Mucosa of descending colon (tissue), 3 donors: ENCODE data around the gene NHLH2. TPM values are rescaled to one million over a fixed set of nuclear protein-coding genes. Genes with fewer than 3 reads are reported as not detected.

Experiments
- ATAC-seq: fragments of 200-7000 bp; cut with Tn5 transposase; one replicate; pipeline ENCODE4 v1.9.1; 2020; ENCODE audit warnings: mild to moderate bottlenecking, moderate library complexity
- DNase-seq, 3 donors: peaks; one replicate each; pipeline ENCODE4 v3.0.0-alpha.2; 2020
- H3K36me3 ChIP-seq: fragments of 200-600 bp; one replicate; pipeline ENCODE4 v1.8.0; 2021; ENCODE audit warnings: low read depth, mild to moderate bottlenecking
- H3K4me1 ChIP-seq: fragments of 200-600 bp; one replicate; pipeline ENCODE4 v1.8.0; 2021; ENCODE audit warnings: low read depth, mild to moderate bottlenecking
- H3K4me3 ChIP-seq: fragments of 200-600 bp; one replicate; pipeline ENCODE4 v1.8.0; 2021; ENCODE audit warnings: mild to moderate bottlenecking
- H3K9me3 ChIP-seq: fragments of 200-600 bp; one replicate; pipeline ENCODE4 v1.8.0; 2021; ENCODE audit warnings: mild to moderate bottlenecking
- intact Hi-C, 2 donors: fragments of 100-400 bp; cut with DNase I in 1 of 2; cut with micrococcal nuclease in 1 of 2; formaldehyde crosslinking; loops; one replicate each; pipeline versions ENCODE4 v1.11.0 to v1.11.1; 2022; cut with DNase I, micrococcal nuclease
- total RNA-seq, 3 donors: library from RNA; stranded (reverse); fragmentation: NEBNext Ultra II Directional in 2 of 3; extraction: Animal tissue kit (Norgen Biotek cat#: 25700) in 2 of 3; gene quantifications; one replicate each; pipeline versions ENCODE4 v1.2.1 to v1.2.4, GENCODE V29; 2021 to 2023
- TF ChIP-seq, protein P1 (sequence below): fragments of 200-600 bp; IDR thresholded peaks from one replicate; pipeline ENCODE4 v1.8.0; 2022; ENCODE audit warnings: antibody characterized with exemption, mild to moderate bottlenecking
- donor health status: DM: no; HTN: no; CAD: no; lungs with moderate emphysema.
- donor health status: DM: no; HTN: no; CAD: no.
- donor health status: DM: no; HTN: yes; CAD: no.

The NHLH2 gene
- total RNA-seq, 3 donors from 2014 or later = not detected

- TF ChIP-seq, protein P1, sequence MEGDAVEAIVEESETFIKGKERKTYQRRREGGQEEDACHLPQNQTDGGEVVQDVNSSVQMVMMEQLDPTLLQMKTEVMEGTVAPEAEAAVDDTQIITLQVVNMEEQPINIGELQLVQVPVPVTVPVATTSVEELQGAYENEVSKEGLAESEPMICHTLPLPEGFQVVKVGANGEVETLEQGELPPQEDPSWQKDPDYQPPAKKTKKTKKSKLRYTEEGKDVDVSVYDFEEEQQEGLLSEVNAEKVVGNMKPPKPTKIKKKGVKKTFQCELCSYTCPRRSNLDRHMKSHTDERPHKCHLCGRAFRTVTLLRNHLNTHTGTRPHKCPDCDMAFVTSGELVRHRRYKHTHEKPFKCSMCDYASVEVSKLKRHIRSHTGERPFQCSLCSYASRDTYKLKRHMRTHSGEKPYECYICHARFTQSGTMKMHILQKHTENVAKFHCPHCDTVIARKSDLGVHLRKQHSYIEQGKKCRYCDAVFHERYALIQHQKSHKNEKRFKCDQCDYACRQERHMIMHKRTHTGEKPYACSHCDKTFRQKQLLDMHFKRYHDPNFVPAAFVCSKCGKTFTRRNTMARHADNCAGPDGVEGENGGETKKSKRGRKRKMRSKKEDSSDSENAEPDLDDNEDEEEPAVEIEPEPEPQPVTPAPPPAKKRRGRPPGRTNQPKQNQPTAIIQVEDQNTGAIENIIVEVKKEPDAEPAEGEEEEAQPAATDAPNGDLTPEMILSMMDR = no peak
- ATAC-seq = no peak
- Histone ChIP-seq H3K4me3 (no peak overlapping the region), H3K9me3 (no peaks in the 10 kb centered on the region), H3K36me3 (no peaks in the 10 kb centered on the region), H3K4me1 (no peaks in the 10 kb centered on the region)
- intact Hi-C loops = no loop called here
- no peak for DNase-seq
These were observed 44.9 kb downstream of the NHLH2 start for GRCh38 chr1:115796036-115796435.

- ATAC-seq = no peak
- intact Hi-C loops = no loop called here
- Histone ChIP-seq H3K4me3 (no peak overlapping the region), H3K36me3 (no peaks in the 10 kb centered on the region), H3K9me3 (no peaks in the 10 kb centered on the region), H3K4me1 (no peaks in the 10 kb centered on the region)
- TF ChIP-seq, protein P1 = no peak
- no peak for DNase-seq
These were observed 45.8 kb downstream of the NHLH2 start for GRCh38 chr1:115794976-115795639.

DNA sequence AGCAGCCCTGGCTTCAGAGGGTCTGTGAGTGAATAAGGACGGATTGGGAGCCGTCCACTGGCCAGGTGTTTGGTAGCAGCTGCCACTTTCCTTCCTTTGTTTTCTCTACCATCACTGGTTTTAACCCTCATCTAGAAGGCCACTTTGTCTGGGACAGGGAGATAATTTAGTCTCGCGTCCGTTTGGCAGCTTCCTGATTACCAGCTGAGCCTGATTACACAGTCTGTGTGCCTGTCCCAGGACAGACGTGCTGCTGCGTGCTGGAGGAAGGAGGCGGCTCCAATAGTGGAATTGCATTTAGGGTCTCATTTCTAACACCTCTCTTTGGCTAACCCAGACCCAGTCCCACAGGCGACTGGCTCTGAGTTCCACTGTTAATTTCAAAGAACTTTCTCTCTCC, 47.8 kb downstream of the NHLH2 start:
- TF ChIP-seq, protein P1 = no peak
- no peak for ATAC-seq

GRCh38 chr1:115791816-115792215, 49.1 kb downstream of the NHLH2 start:
- no peaks in the 10 kb centered on the region for H3K9me3 ChIP-seq
- no peak overlapping the region for H3K4me3 ChIP-seq
- intact Hi-C loops = no loop called here
- H3K36me3 ChIP-seq = no peaks in the 10 kb centered on the region
- H3K4me1 ChIP-seq = no peaks in the 10 kb centered on the region
- DNase-seq (no peak), ATAC-seq (no peak)
- TF ChIP-seq, protein P1 = no peak

More for the DNA sequence above, 47.8 kb downstream of the NHLH2 start:
- intact Hi-C loops = no loop called here
- H3K4me3 ChIP-seq = no peak overlapping the region
- H3K9me3 ChIP-seq = no peaks in the 10 kb centered on the region
- no peaks in the 10 kb centered on the region for H3K36me3 ChIP-seq
- DNase-seq = no peak
- H3K4me1 ChIP-seq = no peaks in the 10 kb centered on the region

GRCh38 chr1:115790846-115791245, 50.1 kb downstream of the NHLH2 start:
- intact Hi-C loops = no loop called here
- H3K9me3 ChIP-seq = no peaks in the 10 kb centered on the region
- H3K4me1 ChIP-seq = no peaks in the 10 kb centered on the region
- TF ChIP-seq, protein P1 = no peak
- no peak overlapping the region for H3K4me3 ChIP-seq
- ATAC-seq = no peak
- no peak for DNase-seq
- H3K36me3 ChIP-seq = no peaks in the 10 kb centered on the region

DNA sequence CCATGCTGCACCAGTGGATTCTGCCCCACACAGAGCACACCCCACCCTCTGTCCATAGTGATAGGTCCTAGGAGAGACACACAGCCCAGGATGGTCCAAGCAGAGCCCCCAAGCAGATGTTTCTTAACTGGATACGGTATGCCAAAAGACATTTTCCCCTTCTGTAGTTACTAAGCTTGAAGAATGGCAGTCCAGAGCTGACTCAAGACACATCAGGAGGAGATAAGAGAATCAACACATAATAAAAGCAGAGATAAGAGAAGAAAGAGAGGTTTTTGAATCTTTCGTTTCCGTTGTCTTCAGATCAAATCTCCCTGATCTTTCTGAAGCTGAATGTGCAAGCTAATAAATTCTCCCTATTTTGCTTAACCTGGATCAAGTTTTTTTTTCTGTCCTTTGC, 50.6 kb downstream of the NHLH2 start:
- no peak for DNase-seq
- ATAC-seq = no peak
- Histone ChIP-seq H3K4me1 (no peaks in the 10 kb centered on the region), H3K36me3 (no peaks in the 10 kb centered on the region), H3K4me3 (no peak overlapping the region), H3K9me3 (no peaks in the 10 kb centered on the region)
- intact Hi-C loops = no loop called here
- TF ChIP-seq, protein P1 = no peak
